Activated T-helper 17 cell treated with anti-CD3 and anti-CD28 coated beads, Interleukin-2, amount 50 U/mL, for 72 hours (primary cell): ENCODE measurements around the gene FHOD3. TPM values are rescaled to one million over a fixed set of nuclear protein-coding genes. Genes with fewer than 3 reads are reported as not detected.

Experiments
- total RNA-seq, 2 donors: library from RNA; stranded (reverse); gene quantifications; one replicate each; pipeline ENCODE4 v1.2.3, GENCODE V29; 2022

The FHOD3 gene
- total RNA-seq, 2 donors from 2014 or later: not detected

Other genes with a start within 250 kb of the FHOD3 start
- gene RPRD1A, start 230.2 kb upstream of the FHOD3 start, total RNA-seq: 10 to 100 TPM; 16.3 to 28.9 TPM
- gene SLC39A6, start 168.4 kb upstream of the FHOD3 start, total RNA-seq: 10 to 100 TPM; 29.2 to 41.7 TPM
- gene ELP2, start 167.8 kb upstream of the FHOD3 start, total RNA-seq: 10 to 100 TPM; 78.3 to 95.8 TPM
- gene MOCOS, start 110.2 kb upstream of the FHOD3 start, total RNA-seq: under 1 TPM; 0.19 TPM